ENCODE results near the gene WASF2.
"Not testable (repeated sequence)": the region's sequence is repeated elsewhere in the genome, so short reads cannot be mapped to it uniquely, and the experiment has no call there.

The WASF2 gene

GRCh38 chr1:27521861-27522431 lies 32.0 kb upstream of the WASF2 start:
- no peak for DNase-seq

GRCh38 chr1:27521336-27521831 lies 31.4 kb upstream of the WASF2 start:
- no peak for DNase-seq

- DNase-seq, result no peak
Measured at GRCh38 chr1:27520651-27521050, 30.7 kb upstream of the WASF2 start.

GRCh38 chr1:27519331-27520258 lies 29.6 kb upstream of the WASF2 start:
- peak; percentile 85 for DNase-seq

DNA sequence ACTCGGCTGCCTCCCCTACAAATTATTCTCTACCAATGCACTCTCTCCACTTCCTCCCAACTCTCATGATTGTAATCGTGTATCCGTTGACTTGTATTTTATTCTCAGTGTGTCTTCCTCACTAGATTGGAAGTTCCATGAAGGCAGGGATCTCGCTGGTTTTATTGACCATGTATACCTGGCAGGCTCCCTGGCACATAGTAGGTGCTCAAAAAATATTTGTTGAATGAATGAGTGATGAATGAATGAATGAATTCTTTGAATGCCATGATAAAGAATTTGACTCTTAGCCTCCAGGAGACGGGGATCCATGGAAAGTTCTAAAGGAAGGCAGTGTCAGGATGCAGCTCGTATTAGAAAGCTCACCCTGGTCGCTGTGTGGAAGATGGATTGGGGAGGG lies 28.8 kb upstream of the WASF2 start:
- DNase-seq, result no peak

- no peak for DNase-seq
Measured at GRCh38 chr1:27517907-27518718, 28.1 kb upstream of the WASF2 start.

GRCh38 chr1:27517301-27517700 lies 27.3 kb upstream of the WASF2 start:
- DNase-seq, result no peak

- DNase-seq, result no peak
Measured at GRCh38 chr1:27515626-27516025, 25.7 kb upstream of the WASF2 start.

- DNase-seq, result no peak
Measured at GRCh38 chr1:27513958-27514357, 24.0 kb upstream of the WASF2 start.

DNA sequence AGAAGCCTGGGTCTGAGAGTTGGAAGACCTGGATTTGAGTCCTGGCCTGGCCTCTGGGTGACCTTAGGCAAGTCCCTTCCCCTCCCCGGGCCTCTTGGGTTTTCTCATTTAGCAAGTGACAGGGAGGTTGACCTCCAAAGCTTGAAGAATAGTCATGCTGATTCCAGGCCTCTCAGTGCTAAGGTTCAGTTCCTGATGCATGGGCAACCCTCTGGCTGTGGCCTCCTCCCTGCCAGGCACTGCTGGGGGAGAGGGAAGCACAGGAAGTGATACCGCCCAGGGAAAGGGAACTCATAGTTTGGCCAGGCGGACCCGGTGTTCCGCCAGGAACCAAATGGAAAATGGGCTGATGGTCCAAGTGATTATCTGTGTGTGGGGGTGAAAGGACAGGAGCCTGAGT lies 23.6 kb upstream of the WASF2 start:
- no peak for DNase-seq

GRCh38 chr1:27509127-27510080 lies 19.4 kb upstream of the WASF2 start:
- no peak for DNase-seq

- DNase-seq, result no peak
Measured at GRCh38 chr1:27507960-27508665, 18.1 kb upstream of the WASF2 start.

GRCh38 chr1:27506703-27507102 lies 16.7 kb upstream of the WASF2 start:
- DNase-seq, result no peak

- no peak for DNase-seq
Measured at GRCh38 chr1:27505420-27505680, 15.4 kb upstream of the WASF2 start.

- DNase-seq, result peak; percentile 58
Measured at GRCh38 chr1:27504588-27505419, 14.8 kb upstream of the WASF2 start.

GRCh38 chr1:27503844-27504587 lies 14.0 kb upstream of the WASF2 start:
- DNase-seq, result peak; percentile 54

- DNase-seq, result no peak
Measured at GRCh38 chr1:27503033-27503432, 13.1 kb upstream of the WASF2 start.

- DNase-seq, result not testable (repeated sequence)
Measured at GRCh38 chr1:27501159-27501558, 11.2 kb upstream of the WASF2 start.

DNA sequence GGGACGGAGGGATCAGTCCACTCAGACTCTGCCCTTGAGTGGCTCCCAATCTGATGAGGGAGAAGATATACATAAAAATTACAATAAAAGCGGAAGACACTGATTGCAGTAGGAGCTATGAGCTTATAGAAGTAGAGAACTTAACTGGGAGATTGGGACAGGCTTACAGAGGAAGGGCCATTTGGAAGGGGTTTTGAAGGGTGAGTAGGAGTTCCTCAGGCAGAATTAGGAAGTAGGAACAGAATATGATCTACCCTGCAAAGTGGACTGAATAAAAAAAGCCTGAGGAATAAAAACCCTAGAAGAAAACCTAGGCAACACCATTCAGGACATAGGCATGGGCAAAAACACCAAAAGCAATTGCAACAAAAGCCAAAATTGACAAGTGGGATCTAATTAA lies 9.2 kb upstream of the WASF2 start:
- no peak for DNase-seq

DNA sequence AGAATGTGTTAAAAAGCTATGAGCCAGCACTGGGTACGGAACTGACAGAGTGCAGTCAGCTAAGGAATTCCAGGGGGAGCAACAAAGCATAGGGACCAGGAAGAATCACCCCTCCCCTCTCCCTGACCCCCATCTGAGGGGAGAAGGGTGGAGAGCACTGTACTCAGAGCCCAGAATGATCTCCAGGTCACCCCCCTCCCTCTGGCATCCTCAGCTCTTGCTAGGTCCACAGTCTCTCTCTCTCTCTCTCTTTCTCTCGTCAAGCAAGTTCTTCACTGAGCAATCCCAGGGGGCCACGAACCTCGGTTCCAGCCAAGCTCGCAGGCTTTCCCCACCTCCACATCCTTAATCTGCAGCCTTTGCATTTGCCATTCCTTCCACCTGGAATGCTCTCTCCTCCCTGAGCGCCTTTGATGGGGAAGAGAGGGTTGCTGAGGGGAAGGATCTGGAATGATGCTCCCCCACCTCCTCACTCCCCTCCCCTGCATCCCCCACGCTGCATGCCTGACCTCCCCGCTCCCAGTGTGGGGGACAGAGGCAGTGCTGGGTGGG lies 6.7 kb upstream of the WASF2 start:
- peak; percentile 70 for DNase-seq

Measured in retina (tissue), 1 donor.